Stimulated activated CD4-positive, alpha-beta T cell treated with anti-CD3 and anti-CD28 coated beads, Interleukin-1b, Interleukin-23, amount 100 ng/mL, for 4 hours (primary cell): ENCODE results near the gene IQSEC2.

Experiments used
- DNase-seq, 2 donors: peaks; one replicate each; pipeline ENCODE4 v3.0.0-alpha.2; 2020; ENCODE audit warnings: low read depth in 2 of 2

The IQSEC2 gene

DNA sequence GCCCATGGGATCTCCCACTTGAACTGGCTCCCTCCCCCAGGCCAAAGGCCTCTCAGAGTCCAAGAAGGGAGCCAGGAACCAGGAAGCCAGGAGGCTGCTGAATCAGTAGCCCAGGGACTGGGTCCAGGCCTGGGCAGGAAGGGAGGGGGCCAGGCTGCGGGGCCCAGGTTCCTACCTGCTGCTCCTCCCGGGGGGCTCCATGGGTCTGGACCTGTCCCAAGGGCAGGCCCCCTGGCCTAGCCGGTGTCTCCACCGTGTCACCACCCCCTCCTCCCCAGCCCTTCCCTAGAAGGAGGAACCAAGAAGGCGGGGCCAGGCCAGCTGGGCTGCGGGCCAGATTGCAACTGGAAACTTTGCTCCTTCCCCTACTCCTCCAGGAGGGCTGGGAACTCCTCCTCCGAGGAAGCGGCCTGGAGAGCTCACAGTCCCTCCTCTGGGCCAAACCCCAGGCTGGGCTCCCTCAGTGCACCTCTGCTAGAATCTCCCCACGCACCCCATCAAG, at the start of gene IQSEC2:
Gene IQSEC2, minus strand, starts transcription at position 264 of the 502 bp plus-strand sequence.
- no peak for DNase-seq

GRCh38 chrX:53330331-53330730, 48.9 kb upstream of the IQSEC2 start:
- DNase-seq: no peak

- DNase-seq: no peak
These were observed 43.4 kb upstream of the IQSEC2 start for GRCh38 chrX:53324803-53325202.

GRCh38 chrX:53324085-53324484, 42.7 kb upstream of the IQSEC2 start:
- no peak for DNase-seq

DNA sequence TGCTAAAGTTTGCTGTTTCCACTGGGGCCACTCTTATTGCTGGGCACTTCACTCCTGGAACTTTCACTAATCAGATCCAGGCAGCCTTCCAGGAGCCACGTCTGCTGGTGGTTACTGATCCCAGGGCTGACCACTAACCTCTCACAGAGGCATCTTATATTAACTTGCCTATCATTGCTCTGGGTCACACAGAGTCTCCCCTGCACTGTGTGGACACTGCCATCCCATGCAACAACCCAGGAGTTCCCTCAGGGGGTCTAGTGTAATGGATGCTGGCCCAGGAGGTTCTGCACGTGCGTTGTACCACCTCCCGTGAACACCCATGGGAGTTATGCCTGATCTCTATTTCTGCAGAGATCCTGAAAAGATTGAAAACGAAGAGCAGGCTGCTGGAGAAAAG, 41.8 kb upstream of the IQSEC2 start:
- no peak for DNase-seq

GRCh38 chrX:53321943-53322497, 40.6 kb upstream of the IQSEC2 start:
- no peak for DNase-seq

DNA sequence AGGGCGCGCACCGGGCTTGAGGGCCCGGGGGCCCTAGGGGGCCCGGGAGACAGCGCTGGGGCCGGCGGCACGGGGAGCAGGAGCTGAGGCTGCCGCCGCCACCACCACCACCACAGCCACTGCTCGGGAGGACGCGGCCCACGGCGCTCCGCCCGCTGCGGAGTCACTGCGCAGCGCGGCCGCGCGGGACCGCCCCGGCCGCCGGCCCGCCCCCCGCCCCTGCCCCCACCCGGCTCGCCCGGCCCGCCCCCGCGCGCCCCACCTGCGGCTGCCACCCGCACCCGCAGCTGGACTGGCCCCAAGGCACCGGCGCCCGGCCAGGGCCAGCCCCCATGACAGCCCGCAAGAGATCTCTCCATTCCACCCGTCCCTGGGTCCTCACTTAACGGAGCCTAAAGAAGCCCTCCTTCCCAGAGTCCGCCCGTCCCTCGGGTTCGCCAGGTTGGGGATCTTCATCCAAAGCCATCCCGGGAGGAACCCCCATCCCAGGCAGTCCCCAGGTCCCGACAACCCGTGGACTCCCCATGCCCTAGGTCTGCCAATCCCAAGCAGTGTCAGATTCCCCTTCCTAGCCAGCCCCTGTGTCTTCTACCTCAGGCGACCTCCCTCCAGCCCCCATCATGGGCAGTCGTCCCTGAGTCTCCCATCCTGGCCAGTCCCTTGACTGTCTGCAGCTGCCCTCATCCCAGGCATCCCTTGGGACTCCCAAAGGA, 40.0 kb upstream of the IQSEC2 start:
- DNase-seq: peak in 1 of 2 donors; percentile 4

DNA sequence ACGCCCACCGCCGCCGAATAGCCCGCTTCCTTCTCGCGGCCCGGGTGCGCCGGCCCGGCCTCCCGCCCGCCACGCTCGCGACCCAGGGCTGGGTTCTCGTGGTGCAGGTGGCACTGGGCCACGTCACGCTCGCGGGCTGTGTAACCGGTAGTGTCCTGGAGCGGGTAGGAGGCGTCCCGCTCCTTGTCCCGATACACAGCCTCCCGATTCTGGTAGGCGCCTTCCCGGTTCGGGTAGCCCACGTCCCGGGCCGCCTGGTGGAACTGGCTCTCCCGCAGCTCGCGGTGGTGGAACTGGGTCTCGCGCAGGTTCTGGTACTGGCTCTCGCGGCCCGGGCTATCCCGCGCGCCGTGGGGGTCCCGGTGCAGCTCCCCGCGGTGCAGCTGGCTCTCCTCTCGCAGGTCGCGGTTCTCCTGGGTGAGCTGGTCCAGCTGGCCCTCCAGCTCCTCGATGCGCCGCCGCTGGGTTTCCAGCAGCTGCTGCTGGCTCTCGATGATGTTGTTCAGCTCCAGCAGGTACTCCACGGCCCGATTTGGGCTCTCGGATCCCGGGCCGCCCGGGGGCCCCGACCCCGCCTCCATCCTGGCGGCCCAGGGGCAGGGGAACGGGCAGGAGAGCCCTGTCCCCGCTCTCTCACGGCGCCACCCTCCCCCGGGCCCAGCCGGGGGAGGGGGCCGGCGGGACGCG, 39.3 kb upstream of the IQSEC2 start:
- peak in 1 of 2 donors; percentile 2 for DNase-seq

DNA sequence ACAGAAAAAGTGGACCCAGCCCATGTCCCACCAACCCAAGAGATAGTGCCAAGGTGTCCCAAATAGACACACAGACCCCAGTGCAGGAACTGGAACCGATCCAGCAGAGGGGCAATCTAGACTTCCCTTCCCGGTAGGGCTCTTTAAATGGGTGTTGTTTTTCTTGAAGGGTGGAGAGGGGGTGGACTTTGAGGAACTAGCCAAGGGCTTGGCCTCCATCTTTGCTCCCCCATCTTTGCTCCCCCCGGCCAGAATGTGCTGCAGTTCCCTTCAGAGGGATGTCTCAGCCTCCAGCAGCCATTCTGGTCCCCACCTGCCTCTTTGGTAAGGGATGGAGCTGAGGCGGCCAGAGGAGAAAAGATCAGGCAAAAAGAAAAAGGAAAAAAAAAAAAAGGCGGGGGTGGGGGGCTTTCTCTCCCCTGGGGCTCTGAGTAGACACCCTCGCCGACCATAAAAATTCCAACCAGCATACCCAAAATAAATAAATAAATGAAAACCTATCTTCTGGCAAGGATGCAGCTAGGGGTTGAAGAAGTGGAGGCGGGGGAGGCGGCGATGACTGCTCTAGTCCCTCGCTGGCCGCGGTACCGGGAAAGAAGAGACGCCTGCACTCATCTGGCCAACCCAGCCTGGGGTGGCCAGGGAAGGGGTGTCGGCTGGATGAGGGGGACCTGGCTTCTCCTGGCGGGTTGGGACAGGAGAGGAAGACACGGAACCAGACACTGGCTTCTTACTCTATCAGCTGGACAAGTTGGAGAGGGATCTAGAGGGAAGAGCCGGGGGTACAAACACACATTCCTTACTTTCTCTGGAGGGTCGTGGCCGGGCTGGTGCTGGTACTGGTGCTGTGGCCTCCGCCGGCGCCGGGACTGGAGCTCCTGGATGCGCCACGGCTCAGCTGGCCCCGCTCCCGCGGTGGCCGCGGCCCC, 38.5 kb upstream of the IQSEC2 start:
- DNase-seq: peak in 1 of 2 donors; percentile 2

DNA sequence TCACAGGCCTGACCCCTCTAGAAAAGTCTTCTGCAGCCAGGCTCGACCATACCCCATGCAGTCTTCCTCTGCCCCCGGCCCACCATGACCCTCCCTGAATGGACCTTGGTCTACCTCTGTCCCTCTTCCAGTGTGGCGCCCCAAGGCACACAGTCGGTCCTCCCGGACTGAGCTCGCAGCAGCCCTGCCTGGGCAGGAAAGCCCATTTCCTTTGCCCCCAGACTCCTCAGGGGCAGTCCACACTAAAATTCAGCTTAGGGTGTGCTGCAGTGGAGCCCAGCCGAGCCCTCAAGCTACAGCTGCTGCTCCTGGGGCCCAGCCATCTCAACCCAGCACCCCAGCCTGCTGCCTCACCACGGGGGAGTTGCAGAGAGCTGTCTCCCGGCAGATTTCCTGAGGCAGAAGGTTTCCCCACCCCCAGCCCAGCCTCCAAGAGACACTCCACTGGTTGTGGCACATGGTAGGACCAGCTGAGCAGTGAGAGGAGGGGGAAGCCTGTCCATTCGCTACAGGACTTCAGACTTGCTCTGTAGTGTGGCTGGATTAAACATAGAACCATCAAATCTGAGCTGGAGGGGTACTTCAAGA, 37.5 kb upstream of the IQSEC2 start:
- DNase-seq: no peak

DNA sequence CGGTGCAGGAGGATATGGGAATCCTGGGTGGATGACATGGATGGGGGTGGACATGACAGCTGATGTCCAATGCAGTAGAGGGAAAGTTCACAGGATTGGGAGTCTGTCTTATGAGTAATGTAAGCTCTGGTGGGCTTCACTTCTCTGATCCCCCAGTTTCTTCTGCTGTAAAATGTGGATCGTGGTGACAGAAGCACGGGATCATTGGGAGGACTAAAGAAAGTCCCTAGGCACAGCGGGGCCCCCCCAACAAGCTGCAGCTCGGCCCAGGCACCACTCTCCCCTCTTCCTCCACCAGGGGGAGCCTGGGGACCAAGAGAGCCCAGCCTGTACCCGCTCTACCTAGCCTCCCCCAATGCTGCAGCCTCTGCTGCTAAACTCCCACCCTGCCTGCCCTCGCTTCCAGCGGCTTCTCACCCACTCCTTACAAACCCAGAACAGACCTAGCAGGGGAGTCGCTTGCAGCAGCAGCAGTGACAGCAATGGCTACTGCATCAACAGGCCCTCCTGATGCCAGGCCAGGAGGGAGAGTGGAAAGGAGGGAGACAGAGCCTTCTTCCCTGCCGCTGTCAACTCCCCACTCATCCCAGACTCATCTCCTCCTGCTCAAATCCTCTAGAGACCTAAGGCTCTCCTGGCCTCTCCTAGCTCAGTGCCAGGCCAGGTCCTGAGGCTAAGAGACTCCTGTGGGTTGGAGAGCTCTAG, 36.1 kb upstream of the IQSEC2 start:
- peak; percentile 56 to 69 for DNase-seq

DNA sequence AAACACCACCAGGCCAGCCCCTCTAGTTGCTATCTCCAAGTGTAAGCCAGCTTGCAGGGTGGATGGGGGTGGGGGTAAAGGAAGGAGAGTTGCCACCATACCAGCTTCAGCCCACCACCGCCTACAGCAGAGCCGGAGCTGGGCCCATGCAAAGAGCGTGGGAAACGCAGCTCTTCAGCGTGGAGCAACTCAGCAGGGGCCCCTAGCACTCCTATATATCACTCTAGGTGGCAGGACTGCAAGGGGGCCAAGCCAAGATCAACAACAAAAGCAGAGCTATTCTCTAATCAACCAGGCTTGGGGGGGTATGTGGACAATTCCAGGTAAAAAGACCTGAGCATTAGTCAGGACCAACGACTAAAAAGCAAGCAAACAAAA, 35.5 kb upstream of the IQSEC2 start:
- no peak for DNase-seq

- DNase-seq: no peak
These were observed 34.9 kb upstream of the IQSEC2 start for GRCh38 chrX:53316111-53316859.

- DNase-seq: no peak
These were observed 32.3 kb upstream of the IQSEC2 start for GRCh38 chrX:53313728-53314105.

DNA sequence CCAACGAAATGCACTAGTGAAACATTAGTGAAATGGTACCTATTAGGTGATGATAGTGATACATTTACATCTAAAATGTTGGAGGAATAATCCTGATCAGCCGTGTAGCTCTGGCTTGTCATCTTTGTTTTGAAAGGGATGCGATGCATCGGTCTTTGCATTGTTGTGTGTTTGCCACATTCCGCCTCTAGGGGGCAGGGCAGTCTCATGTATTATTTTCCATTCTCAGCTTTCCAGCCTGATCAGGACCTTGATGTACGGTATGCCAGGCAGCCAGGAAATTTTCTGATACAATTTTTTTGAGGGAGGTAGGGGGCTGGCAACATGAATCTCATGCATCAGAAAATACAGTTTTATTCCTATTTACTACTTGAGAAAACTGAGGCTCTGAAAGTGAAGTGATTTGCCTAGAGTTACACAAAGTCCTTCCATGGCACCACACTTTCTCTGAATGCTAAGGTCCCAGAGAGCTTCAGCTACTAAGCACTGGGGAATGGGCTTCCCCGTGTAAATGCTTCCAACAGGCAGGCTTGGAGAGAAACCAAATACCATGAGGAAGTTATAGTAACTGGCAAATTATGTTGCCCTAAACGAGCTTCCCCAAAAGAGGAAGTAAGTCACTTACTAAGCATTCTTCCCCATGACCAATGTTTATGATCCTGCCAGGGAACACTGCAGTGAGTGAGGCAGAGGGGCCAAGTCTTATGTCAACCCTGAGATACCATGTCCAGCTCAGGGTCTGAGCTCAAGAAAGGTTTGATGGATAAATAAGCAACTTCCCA, 31.8 kb upstream of the IQSEC2 start:
- peak; percentile 38 to 66 for DNase-seq

GRCh38 chrX:53309837-53310236, 28.5 kb upstream of the IQSEC2 start:
- no peak for DNase-seq

GRCh38 chrX:53308836-53309235, 27.5 kb upstream of the IQSEC2 start:
- no peak for DNase-seq

DNA sequence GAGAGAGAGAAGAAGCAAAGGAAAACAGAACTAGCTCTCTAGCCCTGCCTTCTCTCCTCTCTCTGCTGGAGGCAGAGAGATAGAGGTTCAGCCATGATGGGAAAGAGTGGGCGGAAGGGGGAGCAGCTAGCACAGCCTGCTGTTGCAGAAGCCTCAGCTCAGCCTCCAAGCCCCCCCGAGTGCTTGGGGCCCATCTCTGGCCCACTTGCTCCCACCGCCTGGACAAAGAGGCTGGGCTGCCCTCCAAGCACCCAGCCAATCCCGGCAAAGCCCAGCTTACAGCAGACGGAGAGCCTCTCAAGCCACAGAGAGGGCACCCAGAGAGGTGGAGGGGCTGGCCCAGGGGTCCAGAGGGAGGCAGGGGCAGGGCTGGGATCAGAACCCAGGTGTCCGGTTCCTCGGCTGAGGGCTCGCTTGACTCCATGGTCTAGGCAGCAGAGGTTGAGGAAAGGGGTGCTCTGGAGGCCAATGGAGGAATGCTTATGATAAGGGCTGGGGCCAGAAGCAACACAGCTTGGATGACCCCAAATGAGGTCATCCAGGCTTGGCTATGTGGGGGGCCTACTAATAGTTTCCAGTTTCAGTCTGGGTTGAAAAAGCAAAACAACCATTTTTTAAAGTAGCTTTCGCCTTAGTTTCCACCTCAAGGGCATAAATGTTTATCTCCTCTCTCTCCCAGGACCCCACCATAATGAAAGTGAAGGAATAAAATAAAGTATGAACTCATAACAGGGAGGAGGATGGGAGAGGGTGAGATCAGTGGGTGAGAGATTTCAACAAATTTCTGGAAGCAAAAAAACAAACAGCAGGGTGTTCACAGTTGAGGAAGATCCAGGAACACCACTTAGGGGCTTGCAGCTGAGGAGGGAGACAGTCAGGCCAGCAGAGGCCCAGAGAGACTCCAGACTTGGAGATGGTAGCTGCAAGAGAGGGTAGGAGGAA, 24.9 kb upstream of the IQSEC2 start:
- DNase-seq: no peak
